ENCODE measurements around the gene C6orf89. TPM values are rescaled to one million over a fixed set of nuclear protein-coding genes. Genes with fewer than 3 reads are reported as not detected.

Gene C6orf89
- total and polyA plus RNA-seq, 2 donors (not counting 1 experiment from before 2014, with no cell fraction given) = 47.1 to 66.7 TPM

DNA sequence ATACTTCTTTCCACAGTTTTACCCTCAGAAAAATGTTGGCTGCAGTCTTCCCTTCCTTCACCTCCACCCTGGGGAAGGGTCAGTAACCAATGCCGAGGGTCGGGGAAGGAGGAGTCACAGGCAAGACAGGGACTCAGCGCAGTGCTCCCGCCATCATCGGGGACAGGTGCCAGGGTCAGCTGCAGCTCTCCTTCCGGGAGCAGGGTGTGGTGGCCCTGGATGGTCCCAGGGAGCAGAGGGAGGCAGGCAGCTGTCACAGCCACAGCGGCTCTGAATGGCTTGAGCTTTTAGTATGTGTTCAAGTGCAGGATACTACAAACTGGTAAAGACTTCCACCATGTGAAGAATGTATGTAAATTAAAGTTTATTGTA lies 42.8 kb downstream of the C6orf89 start:
- TF ChIP-seq, protein P1, sequence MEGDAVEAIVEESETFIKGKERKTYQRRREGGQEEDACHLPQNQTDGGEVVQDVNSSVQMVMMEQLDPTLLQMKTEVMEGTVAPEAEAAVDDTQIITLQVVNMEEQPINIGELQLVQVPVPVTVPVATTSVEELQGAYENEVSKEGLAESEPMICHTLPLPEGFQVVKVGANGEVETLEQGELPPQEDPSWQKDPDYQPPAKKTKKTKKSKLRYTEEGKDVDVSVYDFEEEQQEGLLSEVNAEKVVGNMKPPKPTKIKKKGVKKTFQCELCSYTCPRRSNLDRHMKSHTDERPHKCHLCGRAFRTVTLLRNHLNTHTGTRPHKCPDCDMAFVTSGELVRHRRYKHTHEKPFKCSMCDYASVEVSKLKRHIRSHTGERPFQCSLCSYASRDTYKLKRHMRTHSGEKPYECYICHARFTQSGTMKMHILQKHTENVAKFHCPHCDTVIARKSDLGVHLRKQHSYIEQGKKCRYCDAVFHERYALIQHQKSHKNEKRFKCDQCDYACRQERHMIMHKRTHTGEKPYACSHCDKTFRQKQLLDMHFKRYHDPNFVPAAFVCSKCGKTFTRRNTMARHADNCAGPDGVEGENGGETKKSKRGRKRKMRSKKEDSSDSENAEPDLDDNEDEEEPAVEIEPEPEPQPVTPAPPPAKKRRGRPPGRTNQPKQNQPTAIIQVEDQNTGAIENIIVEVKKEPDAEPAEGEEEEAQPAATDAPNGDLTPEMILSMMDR (conservative IDR thresholded peaks at IDR 0.05 in 1 of 2, IDR thresholded peaks at IDR 0.05 in 1 of 2; ENCODE audit: low read depth in 1 of 2, low read length in 2 of 2) = no peak
- Histone ChIP-seq H2AFZ (ENCODE audit: low read length) (no peak overlapping the region), H3K4me2 (ENCODE audit: extremely low read depth, insufficient read depth, low read length) (no peak overlapping the region), H3K27ac (ENCODE audit: insufficient read depth, low read length) (no peak overlapping the region), H4K20me1 (ENCODE audit: control insufficient read depth, extremely low read depth, insufficient read depth, low read length) (no peaks in the 10 kb centered on the region), H3K9ac (ENCODE audit: insufficient read depth, low read length) (no peak overlapping the region), H3K9me3 (ENCODE audit: control insufficient read depth, insufficient read depth, low read depth, low read length) (no peaks in the 10 kb centered on the region), H3K4me1 (ENCODE audit: control insufficient read depth, extremely low read depth, insufficient read depth, low read length) (peaks cover 16% of the 10 kb centered on the region), H3K27me3 (ENCODE audit: control insufficient read depth, insufficient read depth, low read length) (no peaks in the 10 kb centered on the region), H3K4me3 (replicated peaks in 1 of 4; ENCODE audit: control extremely low read depth in 1 of 4, insufficient read depth in 1 of 4, low read depth in 3 of 4, low read length in 4 of 4) (no peak overlapping the region), H3K79me2 (ENCODE audit: control insufficient read depth, insufficient read depth, low read length) (no peaks in the 10 kb centered on the region), H3K36me3 (ENCODE audit: control insufficient read depth, insufficient read depth, low read length) (peaks cover 4% of the 10 kb centered on the region)
- no peak for DNase-seq (ENCODE audit: low read depth in 2 of 2)

DNA sequence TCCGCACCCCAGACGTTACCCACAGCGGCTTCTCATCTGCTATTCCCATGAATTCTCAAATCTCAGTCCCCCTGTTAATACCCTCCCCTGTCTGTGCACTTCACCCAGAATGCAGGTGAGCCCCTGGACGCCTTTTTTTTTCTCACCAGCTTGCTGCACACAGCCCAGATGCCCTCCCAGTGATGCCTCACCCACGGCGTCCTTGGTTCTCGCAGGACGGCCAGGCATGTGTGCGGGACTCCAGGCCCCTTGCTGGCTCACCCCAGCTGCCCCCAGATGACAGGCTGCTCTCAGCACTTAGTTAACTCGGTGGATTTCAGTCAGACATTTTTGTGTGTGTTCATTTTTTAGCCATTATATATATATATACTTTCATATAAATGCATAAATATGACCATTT lies 43.4 kb downstream of the C6orf89 start:
- H4K20me1 ChIP-seq (ENCODE audit: control insufficient read depth, extremely low read depth, insufficient read depth, low read length) = no peaks in the 10 kb centered on the region
- H3K79me2 ChIP-seq (ENCODE audit: control insufficient read depth, insufficient read depth, low read length) = no peaks in the 10 kb centered on the region
- H3K36me3 ChIP-seq (ENCODE audit: control insufficient read depth, insufficient read depth, low read length) = peaks cover 3% of the 10 kb centered on the region
- no peak overlapping the region for H3K4me2 ChIP-seq (ENCODE audit: extremely low read depth, insufficient read depth, low read length)
- no peak overlapping the region for H3K4me3 ChIP-seq (replicated peaks in 1 of 4; ENCODE audit: control extremely low read depth in 1 of 4, insufficient read depth in 1 of 4, low read depth in 3 of 4, low read length in 4 of 4)
- no peak overlapping the region for H3K27ac ChIP-seq (ENCODE audit: insufficient read depth, low read length)
- DNase-seq (ENCODE audit: low read depth in 2 of 2) = no peak
- no peak overlapping the region for H2AFZ ChIP-seq (ENCODE audit: low read length)
- H3K9me3 ChIP-seq (ENCODE audit: control insufficient read depth, insufficient read depth, low read depth, low read length) = no peaks in the 10 kb centered on the region
- peaks cover 14% of the 10 kb centered on the region for H3K4me1 ChIP-seq (ENCODE audit: control insufficient read depth, extremely low read depth, insufficient read depth, low read length)
- no peaks in the 10 kb centered on the region for H3K27me3 ChIP-seq (ENCODE audit: control insufficient read depth, insufficient read depth, low read length)
- no peak overlapping the region for H3K9ac ChIP-seq (ENCODE audit: insufficient read depth, low read length)
- TF ChIP-seq, protein P1 (conservative IDR thresholded peaks at IDR 0.05 in 1 of 2, IDR thresholded peaks at IDR 0.05 in 1 of 2; ENCODE audit: low read depth in 1 of 2, low read length in 2 of 2) = no peak
- TF ChIP-seq EZH2 (IDR thresholded peaks at IDR 0.05; ENCODE audit: low read length, missing control alignments) = no peak

DNA sequence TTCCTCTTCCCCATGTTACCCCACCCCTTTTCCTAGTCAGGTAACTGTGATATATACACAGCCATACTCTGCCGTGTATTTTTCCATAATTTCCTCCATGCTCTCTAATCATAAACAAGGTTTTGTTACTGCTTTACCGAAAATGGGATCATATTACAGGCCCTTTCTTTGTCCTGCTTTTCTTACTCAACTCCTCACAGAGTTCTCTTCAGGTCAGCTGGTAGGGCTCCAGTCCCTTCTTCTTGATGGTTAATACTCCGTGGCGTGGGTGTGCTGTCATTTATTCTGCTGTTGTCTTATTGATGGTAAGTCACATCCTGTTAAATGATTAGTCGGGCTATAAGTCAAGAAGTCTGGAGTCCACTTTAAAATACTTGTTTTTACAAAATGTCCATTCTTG lies 43.9 kb downstream of the C6orf89 start:
- Histone ChIP-seq H3K36me3 (ENCODE audit: control insufficient read depth, insufficient read depth, low read length) (peaks cover 3% of the 10 kb centered on the region), H3K4me3 (replicated peaks in 1 of 4; ENCODE audit: control extremely low read depth in 1 of 4, insufficient read depth in 1 of 4, low read depth in 3 of 4, low read length in 4 of 4) (no peak overlapping the region), H2AFZ (ENCODE audit: low read length) (no peak overlapping the region), H4K20me1 (ENCODE audit: control insufficient read depth, extremely low read depth, insufficient read depth, low read length) (no peaks in the 10 kb centered on the region), H3K4me1 (ENCODE audit: control insufficient read depth, extremely low read depth, insufficient read depth, low read length) (peaks cover 12% of the 10 kb centered on the region), H3K9ac (ENCODE audit: insufficient read depth, low read length) (no peak overlapping the region), H3K4me2 (ENCODE audit: extremely low read depth, insufficient read depth, low read length) (no peak overlapping the region), H3K79me2 (ENCODE audit: control insufficient read depth, insufficient read depth, low read length) (no peaks in the 10 kb centered on the region), H3K9me3 (ENCODE audit: control insufficient read depth, insufficient read depth, low read depth, low read length) (no peaks in the 10 kb centered on the region), H3K27me3 (ENCODE audit: control insufficient read depth, insufficient read depth, low read length) (no peaks in the 10 kb centered on the region), H3K27ac (ENCODE audit: insufficient read depth, low read length) (no peak overlapping the region)
- TF ChIP-seq, protein P1 (conservative IDR thresholded peaks at IDR 0.05 in 1 of 2, IDR thresholded peaks at IDR 0.05 in 1 of 2; ENCODE audit: low read depth in 1 of 2, low read length in 2 of 2) = no peak
- TF ChIP-seq EZH2 (IDR thresholded peaks at IDR 0.05; ENCODE audit: low read length, missing control alignments) = no peak
- DNase-seq (ENCODE audit: low read depth in 2 of 2) = peak; percentile 60 to 79

All from fibroblast of lung (primary cell).